Endodermal cell (in vitro differentiated cells): ENCODE data around the gene SDK1. TPM values are rescaled to one million over a fixed set of nuclear protein-coding genes. Genes with fewer than 3 reads are reported as not detected.
"Not testable (repeated sequence)": the region's sequence is repeated elsewhere in the genome, so short reads cannot be mapped to it uniquely, and the experiment has no call there.

Experiments
- DNase-seq: peaks from one replicate; pipeline ENCODE4 v3.0.0-alpha.2; 2017
- H3K27ac ChIP-seq: 2 replicates; pipeline ENCODE4 v1.5.1; 2013; ENCODE audit warnings: mild to moderate bottlenecking, low read depth, low read length, moderate library complexity
- H3K27me3 ChIP-seq: 2 replicates; pipeline ENCODE4 v1.6.1; 2013; ENCODE audit warnings: mild to moderate bottlenecking, low read length, moderate library complexity; ENCODE audit not compliant: insufficient read depth, control insufficient read depth, poor library complexity, severe bottlenecking
- H3K36me3 ChIP-seq: 2 replicates; pipeline ENCODE4 v1.7.0; 2013; ENCODE audit warnings: mild to moderate bottlenecking, low read length, moderate library complexity; ENCODE audit not compliant: control insufficient read depth, insufficient read depth
- H3K4me1 ChIP-seq: one replicate; pipeline ENCODE4 v1.7.0; 2013; ENCODE audit warnings: low read length; ENCODE audit not compliant: control insufficient read depth, insufficient read depth
- H3K4me3 ChIP-seq: 2 replicates; pipeline ENCODE4 v1.5.1; 2013; ENCODE audit warnings: mild to moderate bottlenecking, low read length, moderate library complexity
- H3K9ac ChIP-seq: 2 replicates; pipeline ENCODE4 v1.6.1; 2013; ENCODE audit warnings: mild to moderate bottlenecking, low read length, moderate library complexity; ENCODE audit not compliant: poor library complexity, severe bottlenecking; ENCODE audit errors: extremely low read depth
- H3K9me3 ChIP-seq: 2 replicates; pipeline ENCODE4 v1.6.1; 2013; ENCODE audit warnings: mild to moderate bottlenecking, low read length, moderate library complexity; ENCODE audit not compliant: control insufficient read depth
- H3K27ac Mint-ChIP-seq: 2 replicates; pipeline ENCODE4 v1.8.0; 2020; ENCODE audit warnings: mixed read lengths
- H3K27me3 Mint-ChIP-seq: 2 replicates; pipeline ENCODE4 v1.8.0; 2021; ENCODE audit warnings: mild to moderate bottlenecking, mixed read lengths; ENCODE audit not compliant: insufficient read depth
- H3K36me3 Mint-ChIP-seq: 2 replicates; pipeline ENCODE4 v1.8.0; 2020; ENCODE audit warnings: low read depth, mixed read lengths
- H3K4me1 Mint-ChIP-seq: 2 replicates; pipeline ENCODE4 v1.8.0; 2020; ENCODE audit warnings: mixed read lengths
- H3K4me3 Mint-ChIP-seq: 2 replicates; pipeline ENCODE4 v1.8.0; 2020; ENCODE audit warnings: mild to moderate bottlenecking, moderate library complexity, mixed read lengths
- H3K9me3 Mint-ChIP-seq: 2 replicates; pipeline ENCODE4 v1.8.0; 2020; ENCODE audit warnings: mild to moderate bottlenecking, mixed read lengths
- WGBS, 2 experiments: methylation state at CpG; one replicate each; pipeline versions ENCODE4 v1.1.5 to v1.1.7; 2013; ENCODE audit warnings: missing lambda C conversion rate in 2 of 2, mixed read lengths in 1 of 2; ENCODE audit not compliant: insufficient coverage in 1 of 2, insufficient read length in 1 of 2; 5-methylcytosine and 5-hydroxymethylcytosine counted together
- total RNA-seq, 2 donors: library from RNA; stranded (reverse); fragmentation: NEBNext Ultra II Directional in 1 of 2; extraction: Animal tissue kit (Norgen Biotek cat#: 25700) in 1 of 2; gene quantifications; 2 replicates in 1 of 2; 3 replicates in 1 of 2; pipeline ENCODE4 v1.2.1, GENCODE V29; 2021
- TF ChIP-seq, protein P1 (sequence below): fragments of 200-600 bp; sonication (generic); conservative IDR thresholded peaks from 2 replicates; pipeline ENCODE4 v1.5.0; 2021; ENCODE audit warnings: antibody characterized with exemption, mild to moderate bottlenecking

SDK1 gene
- total RNA-seq, 2 donors from 2014 or later = 22.7 to 23.1 TPM

DNA sequence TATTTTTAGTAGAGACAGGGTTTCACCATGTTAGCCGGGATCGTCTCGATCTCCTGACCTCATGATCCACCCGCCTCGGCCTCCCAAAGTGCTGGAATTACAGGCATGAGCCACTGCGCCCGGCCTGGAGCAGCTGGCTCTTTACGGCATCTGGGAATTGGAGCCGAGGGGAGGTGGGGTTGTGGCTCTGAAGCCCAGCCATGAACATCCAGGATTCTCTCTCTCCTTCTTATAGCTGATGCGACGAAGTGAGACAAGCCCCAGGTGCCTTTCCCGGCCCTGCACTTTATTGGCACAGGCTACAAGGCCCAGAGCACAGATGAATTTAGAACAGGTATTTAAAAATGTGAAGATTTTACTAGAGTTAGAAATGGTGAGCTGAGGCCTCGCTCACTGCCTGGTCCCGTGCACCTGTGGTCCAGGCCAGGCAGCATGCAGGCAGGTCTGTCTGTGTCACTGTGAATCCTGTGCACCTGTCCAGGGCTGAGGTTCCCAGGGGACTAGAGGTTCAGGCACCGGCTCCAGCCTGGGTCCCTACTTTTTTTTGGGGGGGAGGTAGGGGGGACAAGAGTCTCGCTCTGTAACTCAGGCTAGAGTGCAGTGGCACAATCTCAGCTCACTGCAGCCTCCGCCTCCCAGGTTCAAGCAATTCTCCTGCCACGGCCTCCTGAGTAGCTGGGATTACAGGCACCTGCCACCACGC lies 1001.3 kb downstream of the SDK1 start:
- H3K27ac ChIP-seq = no peak overlapping the region
- peaks cover 8% of the 10 kb centered on the region for H3K9me3 Mint-ChIP-seq
- H3K4me3 Mint-ChIP-seq = no peak overlapping the region
- H3K9ac ChIP-seq = no peak overlapping the region
- peaks cover 41% of the 10 kb centered on the region for H3K27me3 Mint-ChIP-seq
- H3K27ac Mint-ChIP-seq = no peak overlapping the region
- no peaks in the 10 kb centered on the region for H3K27me3 ChIP-seq
- peaks cover 8% of the 10 kb centered on the region for H3K4me1 Mint-ChIP-seq
- no peaks in the 10 kb centered on the region for H3K36me3 Mint-ChIP-seq
- no peaks in the 10 kb centered on the region for H3K9me3 ChIP-seq
- H3K4me3 ChIP-seq = no peak overlapping the region
- no peaks in the 10 kb centered on the region for H3K4me1 ChIP-seq
- DNase-seq = peak; percentile 13
- H3K36me3 ChIP-seq = no peaks in the 10 kb centered on the region
- 88 to 94% methylated on average over 6 to 19 of the region's 19 CpGs for WGBS, 2 experiments
- TF ChIP-seq, protein P1, sequence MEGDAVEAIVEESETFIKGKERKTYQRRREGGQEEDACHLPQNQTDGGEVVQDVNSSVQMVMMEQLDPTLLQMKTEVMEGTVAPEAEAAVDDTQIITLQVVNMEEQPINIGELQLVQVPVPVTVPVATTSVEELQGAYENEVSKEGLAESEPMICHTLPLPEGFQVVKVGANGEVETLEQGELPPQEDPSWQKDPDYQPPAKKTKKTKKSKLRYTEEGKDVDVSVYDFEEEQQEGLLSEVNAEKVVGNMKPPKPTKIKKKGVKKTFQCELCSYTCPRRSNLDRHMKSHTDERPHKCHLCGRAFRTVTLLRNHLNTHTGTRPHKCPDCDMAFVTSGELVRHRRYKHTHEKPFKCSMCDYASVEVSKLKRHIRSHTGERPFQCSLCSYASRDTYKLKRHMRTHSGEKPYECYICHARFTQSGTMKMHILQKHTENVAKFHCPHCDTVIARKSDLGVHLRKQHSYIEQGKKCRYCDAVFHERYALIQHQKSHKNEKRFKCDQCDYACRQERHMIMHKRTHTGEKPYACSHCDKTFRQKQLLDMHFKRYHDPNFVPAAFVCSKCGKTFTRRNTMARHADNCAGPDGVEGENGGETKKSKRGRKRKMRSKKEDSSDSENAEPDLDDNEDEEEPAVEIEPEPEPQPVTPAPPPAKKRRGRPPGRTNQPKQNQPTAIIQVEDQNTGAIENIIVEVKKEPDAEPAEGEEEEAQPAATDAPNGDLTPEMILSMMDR = no peak

DNA sequence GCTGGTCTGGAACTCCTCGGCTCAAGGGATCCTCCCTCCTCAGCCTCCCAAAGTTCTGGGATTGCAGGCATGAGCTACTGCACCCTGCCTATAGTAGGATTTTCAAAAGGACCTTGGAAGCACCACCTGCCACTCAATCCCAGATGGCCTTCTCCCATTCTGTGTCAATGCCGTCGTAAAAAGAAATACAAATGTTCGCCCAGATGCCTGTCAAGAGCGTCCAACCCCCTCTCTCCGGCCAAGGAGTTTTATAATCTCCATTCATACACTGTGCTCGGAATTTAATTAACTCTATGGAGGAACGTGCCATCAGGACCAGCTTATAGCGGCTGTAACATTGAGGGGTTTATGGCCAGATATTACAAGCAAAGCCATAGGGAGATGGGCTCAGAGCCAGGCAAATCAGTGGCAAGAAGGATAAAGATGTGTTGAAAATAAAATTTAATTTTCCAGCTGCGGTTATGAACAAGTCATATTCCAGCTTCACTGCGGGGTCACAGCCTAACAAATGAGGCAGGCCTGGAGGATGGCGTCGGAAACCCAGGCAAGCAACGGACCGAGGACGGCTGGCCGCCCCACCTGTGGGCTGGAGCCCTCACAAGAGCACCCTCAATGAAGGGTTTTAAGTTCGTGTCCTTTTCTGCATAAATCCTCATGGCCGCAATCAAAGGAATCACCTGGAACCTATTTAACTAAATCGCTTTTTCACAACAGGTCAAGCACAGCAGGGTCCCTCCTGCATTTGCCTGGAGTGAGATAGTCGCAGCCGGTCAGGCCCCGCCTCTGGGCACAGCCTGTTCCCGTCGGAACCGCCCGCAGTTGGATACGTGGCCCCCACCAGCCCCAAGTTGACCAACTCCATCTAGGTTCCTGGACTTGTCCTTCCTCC lies 1006.5 kb downstream of the SDK1 start:
- H3K9ac ChIP-seq = no peak overlapping the region
- H3K4me3 Mint-ChIP-seq = no peak overlapping the region
- no peaks in the 10 kb centered on the region for H3K9me3 Mint-ChIP-seq
- no peaks in the 10 kb centered on the region for H3K36me3 Mint-ChIP-seq
- H3K4me1 Mint-ChIP-seq = peaks cover 16% of the 10 kb centered on the region
- DNase-seq = peak; percentile 68
- no peaks in the 10 kb centered on the region for H3K4me1 ChIP-seq
- H3K9me3 ChIP-seq = no peaks in the 10 kb centered on the region
- no peaks in the 10 kb centered on the region for H3K36me3 ChIP-seq
- TF ChIP-seq, protein P1 = no peak
- H3K27me3 ChIP-seq = no peaks in the 10 kb centered on the region
- no peak overlapping the region for H3K27ac ChIP-seq
- 76 to 94% methylated on average over 15 to 28 of the region's 28 CpGs for WGBS, 2 experiments
- H3K4me3 ChIP-seq = no peak overlapping the region
- H3K27ac Mint-ChIP-seq = no peak overlapping the region
- H3K27me3 Mint-ChIP-seq = peaks cover 66% of the 10 kb centered on the region

DNA sequence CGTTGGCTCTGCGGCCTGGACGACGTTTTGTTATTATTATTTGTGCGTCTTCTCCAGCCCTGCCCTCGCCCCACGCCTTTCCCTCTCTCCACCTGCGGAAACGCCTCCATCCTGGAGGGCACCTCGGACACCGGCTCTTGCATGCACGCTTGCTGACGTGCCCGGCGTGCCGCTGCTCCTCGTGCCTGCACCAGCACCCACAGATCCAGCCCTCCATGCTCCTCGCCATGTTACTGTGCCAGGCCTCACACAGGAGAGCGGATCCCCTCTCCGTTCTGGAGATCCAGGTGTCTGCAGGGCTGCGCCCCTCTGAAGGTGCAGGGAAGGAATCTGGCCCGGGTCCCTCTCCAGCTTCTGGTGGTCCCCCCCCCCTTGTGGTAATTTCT lies 1007.1 kb downstream of the SDK1 start:
- WGBS, 2 experiments = 92 to 96% methylated on average over 13 to 22 of the region's 22 CpGs

DNA sequence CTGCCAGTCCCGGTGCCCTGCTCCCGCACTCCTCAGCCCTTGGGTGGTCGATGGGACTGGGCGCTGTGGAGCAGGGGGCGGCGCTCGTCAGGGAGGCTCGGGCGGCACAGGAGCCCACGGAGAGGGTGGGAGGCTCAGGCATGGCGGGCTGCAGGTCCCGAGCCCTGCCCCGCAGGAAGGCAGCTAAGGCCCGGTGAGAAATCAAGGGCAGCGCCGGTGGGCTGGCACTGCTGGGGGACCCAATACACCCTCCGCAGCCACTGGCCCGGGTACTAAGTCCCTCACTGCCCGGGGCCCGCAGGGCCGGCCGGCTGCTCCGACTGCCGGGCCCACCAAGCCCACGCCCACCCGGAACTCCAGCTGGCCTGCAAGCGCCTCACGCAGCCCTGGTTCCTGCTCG lies 1012.9 kb downstream of the SDK1 start:
- not testable (repeated sequence) for H3K9me3 ChIP-seq
- 92 to 95% methylated on average over 3 to 29 of the region's 29 CpGs for WGBS, 2 experiments

More for the DNA sequence above, 1007.1 kb downstream of the SDK1 start:
- Mint-ChIP-seq H3K27ac (no peak overlapping the region), H3K36me3 (no peaks in the 10 kb centered on the region), H3K4me1 (peaks cover 16% of the 10 kb centered on the region), H3K4me3 (no peak overlapping the region), H3K9me3 (no peaks in the 10 kb centered on the region), H3K27me3 (peaks cover 70% of the 10 kb centered on the region)
- H3K9me3 ChIP-seq = no peaks in the 10 kb centered on the region
- TF ChIP-seq, protein P1 = no peak
- peak; percentile 44 for DNase-seq
- H3K27me3 ChIP-seq = no peaks in the 10 kb centered on the region
- no peaks in the 10 kb centered on the region for H3K4me1 ChIP-seq
- H3K27ac ChIP-seq = no peak overlapping the region
- no peaks in the 10 kb centered on the region for H3K36me3 ChIP-seq
- no peak overlapping the region for H3K4me3 ChIP-seq
- H3K9ac ChIP-seq = no peak overlapping the region

DNA sequence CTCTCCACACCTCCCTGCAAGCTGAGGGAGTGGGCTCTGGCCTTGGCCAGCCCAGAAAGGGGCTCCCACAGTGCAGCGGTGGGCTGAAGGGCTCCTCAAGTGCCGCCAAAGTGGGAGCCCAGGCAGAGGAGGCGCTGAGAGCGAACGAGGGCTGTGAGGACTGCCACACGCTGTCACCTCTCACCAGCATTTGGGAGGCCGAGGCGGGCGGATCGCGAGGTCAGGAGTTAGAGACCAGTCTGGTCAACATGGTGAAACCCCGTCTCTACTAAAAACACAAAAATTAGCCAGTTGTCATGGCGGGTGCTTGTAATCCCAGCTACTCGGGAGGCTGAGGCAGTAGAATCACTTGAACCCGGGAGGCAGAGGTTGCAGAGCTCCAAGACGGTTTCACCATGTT lies 1013.3 kb downstream of the SDK1 start:
- H3K4me3 ChIP-seq, H3K27ac ChIP-seq, H3K9ac ChIP-seq, H3K4me1 ChIP-seq, H3K27ac Mint-ChIP-seq, H3K27me3 ChIP-seq, H3K9me3 Mint-ChIP-seq, H3K36me3 Mint-ChIP-seq, H3K4me3 Mint-ChIP-seq, H3K4me1 Mint-ChIP-seq, DNase-seq, H3K9me3 ChIP-seq, H3K36me3 ChIP-seq: not testable (repeated sequence)
- H3K27me3 Mint-ChIP-seq = peaks cover 41% of the 10 kb centered on the region
- 78 to 82% methylated on average over 11 to 16 of the region's 16 CpGs for WGBS, 2 experiments

More for the DNA sequence above, 1012.9 kb downstream of the SDK1 start:
- not testable (repeated sequence) for H3K27ac Mint-ChIP-seq, H3K4me1 Mint-ChIP-seq, H3K36me3 Mint-ChIP-seq, H3K4me3 ChIP-seq, H3K27ac ChIP-seq, H3K27me3 ChIP-seq, H3K4me3 Mint-ChIP-seq, H3K4me1 ChIP-seq, H3K36me3 ChIP-seq, H3K9me3 Mint-ChIP-seq, H3K9ac ChIP-seq, DNase-seq
- H3K27me3 Mint-ChIP-seq = peaks cover 42% of the 10 kb centered on the region
